Measurements from ENCODE around the gene NKTR. TPM values are rescaled to one million over a fixed set of nuclear protein-coding genes. Genes with fewer than 3 reads are reported as not detected.
"Not testable (repeated sequence)": the region's sequence is repeated elsewhere in the genome, so short reads cannot be mapped to it uniquely, and the experiment has no call there.

Gene NKTR
- 100 to 1,000 TPM in 1 of 4 donors, 10 to 100 TPM in 3; 52.2 to 274 (median 91.1) TPM for total RNA-seq

DNA sequence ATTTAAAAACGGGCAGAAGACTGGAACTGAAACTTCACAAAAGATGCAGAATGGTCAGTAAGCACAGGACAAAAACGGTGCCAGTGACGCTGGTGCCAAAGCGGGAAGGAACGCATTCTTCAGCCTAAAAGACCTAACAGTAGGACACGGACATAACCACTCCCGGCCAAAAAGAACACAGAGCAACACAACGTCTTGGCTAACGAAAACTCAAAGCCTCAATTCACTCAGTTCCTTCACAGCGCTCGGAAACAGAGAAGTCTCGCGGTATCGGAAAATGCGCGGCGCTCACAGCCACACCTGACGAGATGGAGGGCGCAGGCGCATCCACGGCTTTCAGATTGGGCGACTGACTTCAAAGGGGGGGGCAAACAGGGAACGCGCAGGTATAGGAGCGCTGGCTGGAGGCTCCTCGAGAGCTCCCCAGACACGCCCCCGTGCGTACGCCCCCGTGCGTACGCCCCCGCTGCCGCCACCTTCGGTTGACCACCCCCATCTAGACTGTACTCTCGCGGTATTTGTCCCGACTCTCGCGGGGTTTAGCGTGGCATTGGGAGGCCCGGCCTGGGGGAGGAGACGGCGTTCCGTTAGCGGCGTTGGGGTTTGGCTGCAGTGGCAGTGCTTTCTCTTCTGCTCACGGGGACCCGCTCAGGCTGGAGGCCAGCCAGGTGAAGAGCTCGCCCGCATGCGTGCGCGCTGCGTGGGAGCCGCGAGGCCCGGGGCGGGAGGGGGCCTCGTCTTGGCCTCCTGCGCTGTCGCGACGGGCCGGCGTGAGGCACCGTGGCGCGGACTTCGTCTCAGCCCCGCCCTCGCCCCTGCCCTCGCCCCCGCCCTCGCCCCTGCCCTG is at the start of gene NKTR:
Gene NKTR (plus strand): TSS at position 576 of the 847 bp plus-strand sequence. CDS start 321 bp downstream, outside the sequence.
- ATAC-seq (ENCODE audit: low FRiP score), result peak; percentile 98
- peak; percentile 100 for DNase-seq (ENCODE audit: low spot score)
- TF ChIP-seq, protein P1, sequence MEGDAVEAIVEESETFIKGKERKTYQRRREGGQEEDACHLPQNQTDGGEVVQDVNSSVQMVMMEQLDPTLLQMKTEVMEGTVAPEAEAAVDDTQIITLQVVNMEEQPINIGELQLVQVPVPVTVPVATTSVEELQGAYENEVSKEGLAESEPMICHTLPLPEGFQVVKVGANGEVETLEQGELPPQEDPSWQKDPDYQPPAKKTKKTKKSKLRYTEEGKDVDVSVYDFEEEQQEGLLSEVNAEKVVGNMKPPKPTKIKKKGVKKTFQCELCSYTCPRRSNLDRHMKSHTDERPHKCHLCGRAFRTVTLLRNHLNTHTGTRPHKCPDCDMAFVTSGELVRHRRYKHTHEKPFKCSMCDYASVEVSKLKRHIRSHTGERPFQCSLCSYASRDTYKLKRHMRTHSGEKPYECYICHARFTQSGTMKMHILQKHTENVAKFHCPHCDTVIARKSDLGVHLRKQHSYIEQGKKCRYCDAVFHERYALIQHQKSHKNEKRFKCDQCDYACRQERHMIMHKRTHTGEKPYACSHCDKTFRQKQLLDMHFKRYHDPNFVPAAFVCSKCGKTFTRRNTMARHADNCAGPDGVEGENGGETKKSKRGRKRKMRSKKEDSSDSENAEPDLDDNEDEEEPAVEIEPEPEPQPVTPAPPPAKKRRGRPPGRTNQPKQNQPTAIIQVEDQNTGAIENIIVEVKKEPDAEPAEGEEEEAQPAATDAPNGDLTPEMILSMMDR (IDR thresholded peaks at IDR 0.05), result no peak

DNA sequence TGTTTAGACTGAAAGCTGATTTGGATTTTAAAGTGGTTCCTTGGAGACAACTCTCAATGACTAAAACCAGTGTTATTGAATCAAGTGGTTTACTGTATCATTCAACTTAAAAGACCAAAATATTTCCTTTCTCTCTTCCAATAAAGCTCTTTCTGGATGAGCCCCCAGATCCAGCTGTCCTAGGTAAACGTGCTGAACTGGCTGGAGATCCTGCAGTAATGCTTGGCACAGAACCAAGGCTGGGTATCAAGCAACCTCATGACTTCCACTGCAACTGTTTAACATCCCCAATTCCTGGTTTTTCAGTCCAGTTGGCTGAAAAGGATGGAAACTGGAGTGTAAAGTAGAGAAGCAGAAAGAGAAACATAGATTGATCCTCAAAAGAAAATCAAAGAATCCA is 47.7 kb upstream of the NKTR start:
- DNase-seq (ENCODE audit: low spot score), result no peak
- no peak for ATAC-seq (ENCODE audit: low FRiP score)
- TF ChIP-seq, protein P1 (IDR thresholded peaks at IDR 0.05), result no peak

DNA sequence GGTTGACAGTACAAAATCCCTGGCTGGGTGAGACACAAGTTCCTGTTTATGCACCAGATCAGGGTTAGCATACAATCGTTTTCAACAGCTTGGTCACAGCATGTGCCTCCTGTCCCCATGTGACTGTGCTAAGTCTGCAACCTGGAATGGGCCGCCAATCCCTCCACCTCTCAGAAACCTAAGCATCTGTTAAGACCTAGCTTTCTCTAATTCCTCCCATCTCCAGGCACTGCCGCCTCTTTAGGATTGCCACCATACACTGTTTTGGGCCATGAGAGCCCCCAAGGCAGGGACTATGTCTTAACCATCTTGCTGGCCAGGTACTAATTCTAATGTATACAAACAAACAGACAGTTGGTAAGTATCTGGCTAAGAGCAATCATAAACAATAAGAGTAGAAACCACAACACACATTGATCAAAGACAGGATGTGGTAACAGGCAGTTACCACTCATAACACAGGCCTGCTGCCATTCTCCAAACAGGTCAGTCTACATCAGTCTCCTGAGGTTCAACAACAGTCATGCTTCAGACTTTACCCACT is 44.3 kb upstream of the NKTR start:
- ATAC-seq (ENCODE audit: low FRiP score) (no peak), DNase-seq (ENCODE audit: low spot score) (no peak)
- TF ChIP-seq, protein P1 (IDR thresholded peaks at IDR 0.05), result no peak

DNA sequence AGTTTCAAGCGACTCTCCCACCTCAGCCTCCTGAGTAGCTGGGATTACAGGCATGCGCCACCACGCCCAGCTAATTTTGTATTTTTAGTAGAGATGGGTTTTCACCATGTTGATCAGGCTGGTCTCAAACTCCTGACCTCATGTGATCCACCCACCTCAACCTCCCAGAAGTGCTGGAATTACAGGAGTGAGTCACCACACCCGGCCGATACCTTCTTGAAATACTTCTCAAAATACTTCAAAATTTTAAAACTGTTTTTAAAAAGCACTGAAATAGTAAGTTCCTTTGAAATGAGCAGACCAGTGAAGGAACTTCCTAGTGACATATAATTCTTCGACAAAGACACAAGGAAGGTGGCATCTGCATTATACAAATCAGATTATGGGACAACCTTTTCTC is 43.7 kb upstream of the NKTR start:
- not testable (repeated sequence) for DNase-seq (ENCODE audit: low spot score); ATAC-seq (ENCODE audit: low FRiP score)

DNA sequence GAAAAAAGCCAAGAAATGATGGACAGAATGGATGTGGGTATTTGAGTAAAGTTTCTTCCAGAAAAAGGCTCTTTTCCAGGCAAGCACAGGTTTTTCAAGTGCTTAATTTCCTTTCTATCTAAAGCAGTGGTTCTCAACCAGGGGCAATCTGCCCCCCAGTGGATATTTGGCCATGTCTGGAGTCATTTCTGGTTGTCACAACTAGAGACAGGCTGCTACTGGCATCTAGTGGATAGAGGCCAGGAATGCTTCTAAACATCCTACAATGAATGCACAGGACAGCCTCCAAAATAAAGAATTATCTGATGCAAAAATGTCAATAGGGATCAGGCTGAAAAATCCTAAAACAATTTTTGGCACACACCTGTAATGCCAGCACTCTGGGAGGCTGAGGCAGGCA is 42.6 kb upstream of the NKTR start:
- no peak for ATAC-seq (ENCODE audit: low FRiP score)
- TF ChIP-seq, protein P1 (IDR thresholded peaks at IDR 0.05), result no peak
- no peak for DNase-seq (ENCODE audit: low spot score)

DNA sequence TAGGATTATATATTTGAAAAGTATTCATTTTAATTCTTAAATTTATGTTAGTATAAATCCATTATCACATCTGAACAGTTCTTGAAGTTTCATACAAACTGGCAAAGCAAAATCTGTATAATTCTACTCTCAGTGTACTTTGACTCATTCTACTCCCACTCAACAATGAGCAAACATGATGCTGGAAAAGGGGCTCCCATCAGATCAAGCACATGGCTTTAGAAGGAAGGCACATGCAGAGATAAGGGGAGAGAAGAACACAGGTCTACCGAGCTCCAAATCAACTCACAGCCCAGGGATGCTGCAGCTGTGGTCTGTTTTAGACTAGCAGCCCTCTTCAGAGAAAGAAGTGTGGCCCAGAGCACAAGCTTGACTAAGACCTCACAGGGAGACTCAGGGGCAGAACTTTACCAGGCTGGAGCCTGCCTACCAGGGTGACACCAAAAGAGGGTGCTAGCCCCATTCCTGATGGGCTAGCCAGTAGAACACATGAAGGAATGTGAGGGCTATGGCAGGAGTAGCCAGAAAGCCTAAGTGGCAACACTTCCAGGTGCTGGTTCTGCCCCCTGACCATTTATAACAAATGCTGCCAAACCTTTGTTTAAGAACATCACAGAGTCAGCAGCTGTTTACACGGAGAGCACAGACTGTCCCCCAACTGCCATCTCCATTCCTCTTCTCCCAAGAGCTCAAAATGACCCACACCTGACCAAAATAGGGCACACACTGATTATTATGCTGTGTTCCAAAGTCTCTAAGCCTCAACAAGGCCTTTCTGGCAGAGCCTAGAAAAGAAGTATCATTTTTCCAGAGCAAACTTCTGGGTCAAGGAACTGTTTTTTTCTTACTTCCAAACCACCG is 38.2 kb upstream of the NKTR start:
- no peak for ATAC-seq (ENCODE audit: low FRiP score)
- TF ChIP-seq, protein P1 (IDR thresholded peaks at IDR 0.05), result no peak

DNA sequence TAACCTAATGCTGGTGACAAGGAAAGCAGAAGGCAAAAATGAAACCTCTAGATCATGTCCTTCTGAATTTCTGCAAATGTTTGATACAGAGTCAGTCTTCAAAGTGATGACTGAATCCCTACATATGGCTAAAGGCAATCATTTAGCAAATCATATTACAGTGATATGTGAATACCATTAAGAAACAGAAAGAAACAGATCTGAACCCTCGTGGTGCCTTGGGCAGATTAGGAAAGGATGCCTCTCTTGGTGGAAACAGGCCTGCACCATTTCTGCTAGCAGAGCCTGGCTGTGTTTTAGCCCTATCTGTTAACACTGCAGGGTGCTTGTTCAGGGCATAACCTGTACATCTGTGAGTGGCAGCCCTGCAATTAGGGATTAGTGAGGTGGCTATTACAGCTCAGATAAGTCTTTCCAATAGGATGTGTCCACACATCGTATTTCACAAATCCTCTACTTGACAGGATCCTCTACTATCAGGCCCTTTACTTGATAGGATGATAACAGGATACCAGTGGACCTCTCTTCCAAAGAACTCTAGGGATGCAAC is 30.8 kb upstream of the NKTR start:
- DNase-seq (ENCODE audit: low spot score) (no peak), ATAC-seq (ENCODE audit: low FRiP score) (no peak)
- TF ChIP-seq, protein P1 (IDR thresholded peaks at IDR 0.05), result no peak

More for the DNA sequence above, 38.2 kb upstream of the NKTR start:
- DNase-seq (ENCODE audit: low spot score), result no peak
